GM21447 (cell line): ENCODE measurements around the gene IZUMO1R.
"Not testable (repeated sequence)": the region's sequence is repeated elsewhere in the genome, so short reads cannot be mapped to it uniquely, and the experiment has no call there.

ENCODE experiments used
- ATAC-seq: cut with Tn5 transposase; IDR thresholded peaks from one replicate; pipeline ENCODE4 v1.9.1; 2021; ENCODE audit not compliant: unreplicated experiment

Gene IZUMO1R

GRCh38 chr11:94322501-94322900 is 18.1 kb downstream of the IZUMO1R start:
- no peak for ATAC-seq

- no peak for ATAC-seq
Observed at GRCh38 chr11:94325681-94326080, 21.3 kb downstream of the IZUMO1R start.

- no peak for ATAC-seq
Observed at GRCh38 chr11:94326947-94327346, 22.6 kb downstream of the IZUMO1R start.

DNA sequence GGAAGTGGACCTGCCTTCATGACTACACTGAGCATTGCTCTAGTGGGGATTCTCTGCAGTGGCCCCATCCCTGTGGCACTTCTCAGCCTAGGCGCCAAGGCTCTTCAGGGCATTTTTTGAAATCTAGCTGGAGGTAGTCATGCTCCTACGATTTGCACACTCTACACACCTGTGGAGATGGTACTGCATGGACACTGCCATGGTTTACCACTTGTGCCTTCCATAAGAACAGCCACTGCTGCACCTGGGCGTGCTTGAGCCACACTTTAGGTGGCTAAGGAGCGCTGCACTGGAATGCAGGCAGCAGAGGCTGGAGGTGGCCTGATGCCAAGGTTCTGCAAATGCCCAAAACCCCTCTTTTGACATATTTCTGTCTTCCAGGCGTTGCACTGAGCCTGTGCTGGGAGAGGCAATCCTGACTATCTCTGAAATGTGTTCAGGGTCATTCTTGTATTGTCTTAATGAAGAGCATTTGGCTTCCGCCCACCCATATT is 24.3 kb downstream of the IZUMO1R start:
- no peak for ATAC-seq

DNA sequence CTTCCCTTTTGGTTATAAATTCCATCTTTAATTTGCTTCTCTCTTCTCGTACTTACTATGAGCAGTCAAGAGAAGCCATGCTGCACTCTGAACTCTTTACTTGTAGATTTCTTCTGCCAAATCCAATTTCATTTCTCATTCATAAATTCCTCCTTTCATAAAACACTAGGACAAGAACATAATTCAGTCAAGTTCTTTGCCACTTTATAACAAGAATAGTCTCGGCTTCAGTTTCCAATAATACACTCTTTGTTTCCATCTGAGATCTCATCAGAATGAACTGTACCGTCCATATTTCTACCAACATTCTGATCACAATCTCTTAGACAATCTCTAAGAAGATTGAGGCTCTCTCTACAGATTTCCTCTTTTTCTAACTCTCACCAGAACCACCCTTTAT is 25.1 kb downstream of the IZUMO1R start:
- no peak for ATAC-seq

GRCh38 chr11:94330789-94331188 is 26.4 kb downstream of the IZUMO1R start:
- ATAC-seq, result no peak

- ATAC-seq, result no peak
Observed at GRCh38 chr11:94332814-94333213, 28.4 kb downstream of the IZUMO1R start.

GRCh38 chr11:94336033-94336432 is 31.7 kb downstream of the IZUMO1R start:
- ATAC-seq, result no peak

GRCh38 chr11:94338651-94339050 is 34.3 kb downstream of the IZUMO1R start:
- no peak for ATAC-seq

GRCh38 chr11:94342250-94342649 is 37.9 kb downstream of the IZUMO1R start:
- no peak for ATAC-seq

DNA sequence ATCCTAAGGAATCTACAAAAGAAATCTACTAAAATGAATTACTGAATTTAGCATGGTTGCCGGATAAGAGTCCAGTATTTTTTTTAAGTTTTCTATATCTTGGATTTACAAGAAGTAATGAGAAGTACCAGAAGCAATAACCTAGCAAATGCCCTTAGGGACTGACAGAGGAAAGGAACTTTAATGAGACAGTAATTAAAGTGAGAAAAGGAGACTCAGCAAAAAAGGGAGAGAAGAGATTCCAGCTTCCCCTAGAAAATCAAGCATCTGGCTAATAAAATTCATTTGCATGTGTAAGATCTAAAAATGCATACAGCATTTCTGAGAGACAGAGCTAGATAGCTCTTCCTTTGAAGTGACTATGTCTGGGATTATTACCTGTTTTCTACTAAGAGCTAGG is 39.1 kb downstream of the IZUMO1R start:
- no peak for ATAC-seq

DNA sequence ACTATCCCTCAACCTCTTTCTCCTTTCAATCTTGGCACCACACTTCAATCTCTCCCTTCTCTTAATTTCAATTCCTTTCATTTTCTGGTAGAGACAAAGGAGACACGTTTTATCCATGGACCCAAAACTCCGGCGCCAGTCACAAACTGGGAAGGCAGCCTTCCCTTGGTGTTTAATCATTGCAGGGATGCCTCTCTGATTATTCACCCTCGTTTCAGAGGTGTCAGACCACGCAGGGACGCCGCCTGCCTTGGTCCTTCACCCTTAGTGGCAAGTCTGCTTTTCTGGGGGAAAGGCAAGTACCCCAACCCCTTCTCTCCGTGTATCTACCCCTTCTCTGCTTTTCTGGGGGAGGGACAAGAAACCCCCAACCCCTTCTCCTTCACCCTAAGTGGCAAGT is 41.9 kb downstream of the IZUMO1R start:
- ATAC-seq, result not testable (repeated sequence)

- ATAC-seq, result not testable (repeated sequence)
Observed at GRCh38 chr11:94350850-94351563, 46.6 kb downstream of the IZUMO1R start.
